Measurements from ENCODE around the gene THOC5.
"Not testable (repeated sequence)": the region's sequence is repeated elsewhere in the genome, so short reads cannot be mapped to it uniquely, and the experiment has no call there.

Gene THOC5

DNA sequence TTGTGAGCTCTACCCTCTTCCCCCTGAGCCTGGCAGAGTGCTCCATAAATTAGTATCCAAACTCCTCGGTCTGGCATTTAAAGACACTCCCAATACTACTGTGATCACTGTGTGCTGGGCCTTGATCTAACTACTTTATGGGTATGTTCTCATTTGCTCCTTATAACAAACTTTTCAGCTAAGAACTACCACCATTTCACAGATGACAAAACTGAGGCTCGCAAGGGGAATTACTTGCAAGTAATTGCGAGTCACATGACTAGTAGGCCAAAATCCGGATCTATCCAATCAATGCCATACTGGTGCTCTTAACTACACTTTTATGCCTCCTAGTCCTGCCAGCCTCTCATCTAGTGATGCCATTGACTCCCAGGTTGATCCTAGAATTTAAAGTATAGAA, 3.6 kb downstream of the THOC5 start:
- Histone ChIP-seq H3K9me3 (no peaks in the 10 kb centered on the region), H3K4me1 (peaks cover 0 to 15% (median 9%) of the 10 kb centered on the region in 4 donors), H3K36me3 (peaks cover 16 to 48% (median 30%) of the 10 kb centered on the region in 3 donors), H3K27me3 (no peaks in the 10 kb centered on the region), H3K4me3 (no peak overlapping the region), H3K27ac (no peak overlapping the region)
- DNase-seq = no peak
- intact Hi-C loops (cut with DNase I; ENCODE audit: low total_unique reads) = no loop called here
- TF ChIP-seq, protein P1, sequence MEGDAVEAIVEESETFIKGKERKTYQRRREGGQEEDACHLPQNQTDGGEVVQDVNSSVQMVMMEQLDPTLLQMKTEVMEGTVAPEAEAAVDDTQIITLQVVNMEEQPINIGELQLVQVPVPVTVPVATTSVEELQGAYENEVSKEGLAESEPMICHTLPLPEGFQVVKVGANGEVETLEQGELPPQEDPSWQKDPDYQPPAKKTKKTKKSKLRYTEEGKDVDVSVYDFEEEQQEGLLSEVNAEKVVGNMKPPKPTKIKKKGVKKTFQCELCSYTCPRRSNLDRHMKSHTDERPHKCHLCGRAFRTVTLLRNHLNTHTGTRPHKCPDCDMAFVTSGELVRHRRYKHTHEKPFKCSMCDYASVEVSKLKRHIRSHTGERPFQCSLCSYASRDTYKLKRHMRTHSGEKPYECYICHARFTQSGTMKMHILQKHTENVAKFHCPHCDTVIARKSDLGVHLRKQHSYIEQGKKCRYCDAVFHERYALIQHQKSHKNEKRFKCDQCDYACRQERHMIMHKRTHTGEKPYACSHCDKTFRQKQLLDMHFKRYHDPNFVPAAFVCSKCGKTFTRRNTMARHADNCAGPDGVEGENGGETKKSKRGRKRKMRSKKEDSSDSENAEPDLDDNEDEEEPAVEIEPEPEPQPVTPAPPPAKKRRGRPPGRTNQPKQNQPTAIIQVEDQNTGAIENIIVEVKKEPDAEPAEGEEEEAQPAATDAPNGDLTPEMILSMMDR (IDR thresholded peaks at IDR 0.05) = no peak

DNA sequence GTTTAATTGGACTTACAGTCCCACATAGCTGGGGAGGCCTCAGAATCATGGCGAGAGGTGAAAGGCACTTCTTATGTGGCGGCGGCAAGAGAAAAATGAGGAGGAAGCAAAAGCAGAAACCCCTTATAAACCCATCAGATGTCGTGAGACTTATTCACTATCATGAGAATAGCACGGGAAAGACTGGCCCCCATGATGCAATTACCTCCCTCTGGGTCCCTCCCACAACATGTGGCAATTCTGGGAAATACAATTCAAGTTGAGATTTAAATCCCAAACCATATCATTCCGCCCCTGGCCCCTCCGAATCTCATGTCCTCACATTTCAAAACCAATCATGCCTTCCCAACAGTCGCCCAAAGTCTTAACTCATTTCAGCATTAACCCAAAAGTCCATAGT, 8.5 kb downstream of the THOC5 start:
- H3K9me3 ChIP-seq; H3K4me3 ChIP-seq; H3K27me3 ChIP-seq; intact Hi-C loops (cut with DNase I; ENCODE audit: low total_unique reads); H3K27ac ChIP-seq; H3K4me1 ChIP-seq: not testable (repeated sequence)
- H3K36me3 ChIP-seq = peaks cover 44 to 93% (median 55%) of the 10 kb centered on the region in 3 donors
- peak in 1 of 2 donors; percentile 15 for DNase-seq

DNA sequence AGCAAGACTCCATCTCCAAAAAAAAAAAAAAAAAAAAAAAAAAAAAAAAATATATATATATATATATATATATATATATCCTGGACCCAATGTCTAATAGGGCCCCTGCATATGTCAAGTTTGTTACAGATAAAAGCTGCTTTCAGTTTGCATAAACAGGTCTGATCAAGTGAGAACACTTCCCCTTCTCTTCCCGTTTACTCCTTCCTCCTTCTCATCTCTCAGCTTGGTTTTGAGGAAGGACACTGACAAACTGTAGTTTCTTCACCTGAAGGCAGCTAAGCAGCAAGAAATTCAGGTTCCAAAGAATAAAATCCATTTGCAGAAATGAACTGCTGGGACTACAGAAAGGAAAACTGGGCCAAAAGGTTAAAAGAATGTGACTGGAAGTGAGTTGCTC, 11.7 kb downstream of the THOC5 start:
- Histone ChIP-seq H3K4me1 (no peaks in the 10 kb centered on the region), H3K36me3 (peaks cover 60 to 94% (median 64%) of the 10 kb centered on the region in 3 donors), H3K27ac (no peak overlapping the region), H3K9me3 (no peaks in the 10 kb centered on the region), H3K27me3 (no peaks in the 10 kb centered on the region), H3K4me3 (no peak overlapping the region)
- intact Hi-C loops (cut with DNase I; ENCODE audit: low total_unique reads) = no loop called here
- TF ChIP-seq, protein P1 (IDR thresholded peaks at IDR 0.05) = no peak
- no peak for DNase-seq

DNA sequence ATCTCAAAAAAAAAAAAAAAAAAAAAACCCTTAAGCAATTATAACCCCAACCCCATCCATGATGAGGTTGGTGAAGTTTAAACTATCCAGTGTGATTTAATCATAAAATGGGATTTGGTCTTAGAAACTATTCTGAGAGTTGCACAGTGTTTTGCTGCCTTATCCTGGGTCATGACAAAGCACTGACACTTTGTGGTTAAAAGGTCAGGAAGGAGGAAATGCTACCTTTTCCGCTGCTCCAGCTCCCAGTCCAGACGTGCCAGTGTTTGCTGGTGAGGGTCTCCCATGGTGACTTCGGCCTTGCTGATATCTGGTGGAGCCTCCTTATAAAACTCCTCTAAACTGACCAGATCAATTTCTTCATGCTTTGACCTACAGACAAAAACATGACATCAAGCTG, 14.5 kb downstream of the THOC5 start:
- no peak overlapping the region for H3K4me3 ChIP-seq
- H3K27me3 ChIP-seq = no peaks in the 10 kb centered on the region
- peaks cover 72 to 95% (median 80%) of the 10 kb centered on the region in 3 donors for H3K36me3 ChIP-seq
- H3K9me3 ChIP-seq = no peaks in the 10 kb centered on the region
- TF ChIP-seq, protein P1 (IDR thresholded peaks at IDR 0.05) = no peak
- no peak overlapping the region for H3K27ac ChIP-seq
- no peak for DNase-seq
- intact Hi-C loops (cut with DNase I; ENCODE audit: low total_unique reads) = no loop called here
- H3K4me1 ChIP-seq = no peaks in the 10 kb centered on the region

DNA sequence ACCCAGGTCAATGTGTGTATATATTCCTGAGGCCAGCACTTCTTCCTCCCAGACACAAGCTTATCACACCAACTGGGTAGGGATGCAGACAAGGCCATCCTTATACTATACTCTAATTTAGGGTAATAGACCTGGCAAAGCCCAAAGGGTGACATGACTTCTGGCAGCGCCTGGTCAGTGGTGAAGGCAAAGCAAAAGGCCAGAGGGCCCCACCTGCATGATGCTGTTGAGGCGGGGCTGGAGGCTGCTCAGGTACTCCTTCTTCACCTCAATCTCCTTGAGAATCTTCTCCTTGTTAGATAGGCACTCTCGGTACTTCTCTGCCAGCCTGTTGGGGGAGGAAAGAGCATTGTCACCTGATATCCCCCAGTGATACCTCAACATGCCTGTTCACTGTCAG, 17.1 kb downstream of the THOC5 start:
- no peak for DNase-seq
- Histone ChIP-seq H3K36me3 (peaks cover 84 to 99% (median 92%) of the 10 kb centered on the region in 3 donors), H3K4me1 (no peaks in the 10 kb centered on the region), H3K4me3 (no peak overlapping the region), H3K27ac (no peak overlapping the region), H3K27me3 (no peaks in the 10 kb centered on the region), H3K9me3 (no peaks in the 10 kb centered on the region)
- TF ChIP-seq, protein P1 (IDR thresholded peaks at IDR 0.05) = no peak
- intact Hi-C loops (cut with DNase I; ENCODE audit: low total_unique reads) = no loop called here

DNA sequence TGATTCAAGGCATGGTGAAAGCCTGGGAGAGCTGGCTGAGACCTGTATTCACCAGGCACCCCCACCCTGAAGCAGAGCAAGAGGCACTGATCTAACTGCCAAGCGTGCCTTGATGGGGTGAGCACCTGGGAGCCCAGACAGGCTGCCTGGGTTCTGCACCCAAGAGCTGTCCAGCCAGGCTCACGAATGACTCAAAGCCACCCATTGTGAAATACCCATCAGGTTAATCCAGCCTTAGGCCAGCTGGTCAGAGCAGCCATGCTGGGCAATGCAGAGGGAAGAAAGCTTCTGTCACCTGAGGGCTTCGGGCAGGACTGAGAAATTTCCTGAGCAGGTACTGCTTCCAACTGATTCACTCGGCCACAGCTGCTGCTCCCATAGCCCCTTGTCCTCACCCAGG, 22.1 kb downstream of the THOC5 start:
- Histone ChIP-seq H3K27me3 (no peaks in the 10 kb centered on the region), H3K9me3 (no peaks in the 10 kb centered on the region), H3K36me3 (peaks cover 92 to 100% (median 96%) of the 10 kb centered on the region in 3 donors), H3K27ac (no peak overlapping the region), H3K4me3 (no peak overlapping the region), H3K4me1 (no peaks in the 10 kb centered on the region)
- TF ChIP-seq, protein P1 (IDR thresholded peaks at IDR 0.05) = no peak
- intact Hi-C loops (cut with DNase I; ENCODE audit: low total_unique reads) = no loop called here
- DNase-seq = no peak
